ENCODE results near the gene STXBP5L.
"Not testable (repeated sequence)": the region's sequence is repeated elsewhere in the genome, so short reads cannot be mapped to it uniquely, and the experiment has no call there.

The STXBP5L gene

DNA sequence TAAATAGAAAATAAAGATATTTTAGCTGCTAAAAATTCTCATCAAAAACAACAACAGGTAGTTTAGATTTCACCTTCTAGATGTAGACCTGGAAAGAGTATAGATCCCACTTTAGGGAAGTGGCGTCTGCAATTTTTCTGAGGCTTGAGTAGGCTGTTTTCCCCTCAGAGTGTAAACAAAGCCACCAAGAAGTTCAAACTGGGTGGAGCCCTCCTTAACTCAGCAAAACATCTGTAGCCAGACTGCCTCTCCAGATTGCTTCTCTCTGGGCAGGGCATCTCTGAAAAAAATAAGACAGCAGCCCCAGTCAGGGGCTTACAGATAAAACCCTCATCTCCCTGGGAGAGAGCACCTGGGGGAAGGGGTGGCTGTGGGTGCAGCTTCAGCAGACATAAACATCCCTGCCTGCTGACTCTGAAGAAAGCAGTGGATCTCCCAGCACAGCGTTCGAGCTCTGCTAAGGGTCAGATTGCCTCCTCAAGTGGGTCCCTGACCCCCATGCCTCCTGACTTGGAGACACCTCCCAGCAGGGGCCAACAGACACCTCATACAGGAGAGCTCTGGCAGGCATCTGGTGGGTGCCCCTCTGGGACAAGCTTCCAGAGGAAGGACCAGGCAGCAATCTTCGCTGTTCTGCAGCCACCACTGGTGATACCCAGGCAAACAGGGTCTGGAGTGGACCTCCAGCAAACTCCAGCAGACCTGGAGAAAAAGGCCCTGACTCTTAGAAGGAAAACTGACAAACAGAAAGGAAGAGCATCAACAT is 259.6 kb downstream of the STXBP5L start:
- no peaks in the 10 kb centered on the region for H3K4me1 Mint-ChIP-seq
- peaks cover 2% of the 10 kb centered on the region for H3K36me3 Mint-ChIP-seq (ENCODE audit: insufficient read depth)
- H3K27me3 Mint-ChIP-seq, result no peaks in the 10 kb centered on the region
- DNase-seq (ENCODE audit: low spot score in 2 of 2) (no peak), ATAC-seq (replicated peaks; ENCODE audit: extremely low read depth, poor library complexity, severe bottlenecking) (no peak)
- H3K9me3 Mint-ChIP-seq, result peaks cover 24% of the 10 kb centered on the region
- H3K27ac Mint-ChIP-seq (ENCODE audit: low read depth), result no peak overlapping the region
- H3K4me3 Mint-ChIP-seq, result no peak overlapping the region

DNA sequence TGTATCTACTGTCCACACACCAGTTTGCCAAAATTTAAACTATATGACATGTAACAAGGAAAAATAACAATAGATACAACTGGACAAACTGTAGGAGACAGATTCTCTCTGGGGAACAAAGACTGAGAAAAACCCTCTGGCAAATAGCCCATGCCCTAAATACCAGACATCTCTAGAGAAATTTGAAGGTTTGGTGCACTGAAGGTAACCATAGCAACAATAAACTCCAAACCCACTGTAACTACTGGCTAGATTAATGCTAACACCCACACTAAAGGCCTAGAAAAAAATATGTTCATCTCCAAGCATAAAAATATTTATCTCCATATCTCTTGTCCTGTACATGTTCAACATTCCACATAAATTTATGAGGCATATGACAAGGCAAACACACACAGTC is 267.1 kb downstream of the STXBP5L start:
- Mint-ChIP-seq H3K4me1 (no peaks in the 10 kb centered on the region), H3K4me3 (no peak overlapping the region), H3K36me3 (ENCODE audit: insufficient read depth) (no peaks in the 10 kb centered on the region), H3K9me3 (peaks cover 25% of the 10 kb centered on the region), H3K27me3 (no peaks in the 10 kb centered on the region), H3K27ac (ENCODE audit: low read depth) (no peak overlapping the region)
- ATAC-seq (replicated peaks; ENCODE audit: extremely low read depth, poor library complexity, severe bottlenecking) (no peak), DNase-seq (ENCODE audit: low spot score in 2 of 2) (no peak)

DNA sequence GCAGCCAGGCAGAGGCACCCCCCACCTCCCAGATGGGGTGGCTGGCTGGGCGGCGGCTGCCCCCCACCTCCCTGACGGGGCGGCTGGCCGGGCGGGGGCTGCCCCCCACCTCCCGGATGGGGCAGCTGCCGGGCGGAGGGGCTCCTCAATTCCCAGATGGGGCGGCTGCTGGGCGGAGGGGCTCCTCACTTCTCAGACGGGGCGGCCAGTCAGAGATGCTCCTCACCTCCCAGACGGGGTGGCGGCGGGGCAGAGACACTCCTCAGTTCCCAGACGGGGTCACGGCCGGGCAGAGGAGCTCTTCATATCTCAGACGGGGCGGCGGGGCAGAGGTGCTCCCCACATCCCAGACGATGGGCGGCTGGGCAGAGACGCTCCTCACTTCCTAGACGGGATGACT is 282.6 kb downstream of the STXBP5L start:
- not testable (repeated sequence) for H3K4me1 Mint-ChIP-seq; H3K36me3 Mint-ChIP-seq (ENCODE audit: insufficient read depth); H3K4me3 Mint-ChIP-seq; ATAC-seq (replicated peaks; ENCODE audit: extremely low read depth, poor library complexity, severe bottlenecking); DNase-seq (ENCODE audit: low spot score in 2 of 2); H3K27ac Mint-ChIP-seq (ENCODE audit: low read depth); H3K27me3 Mint-ChIP-seq
- H3K9me3 Mint-ChIP-seq, result peaks cover 14% of the 10 kb centered on the region

GRCh38 chr3:121202573-121202972 is 294.6 kb downstream of the STXBP5L start:
- H3K4me3 Mint-ChIP-seq, result no peak overlapping the region
- DNase-seq (ENCODE audit: low spot score in 2 of 2) (no peak), ATAC-seq (replicated peaks; ENCODE audit: extremely low read depth, poor library complexity, severe bottlenecking) (no peak)
- H3K27me3 Mint-ChIP-seq, result no peaks in the 10 kb centered on the region
- no peak overlapping the region for H3K27ac Mint-ChIP-seq (ENCODE audit: low read depth)
- H3K36me3 Mint-ChIP-seq (ENCODE audit: insufficient read depth), result no peaks in the 10 kb centered on the region
- peaks cover 15% of the 10 kb centered on the region for H3K9me3 Mint-ChIP-seq
- no peaks in the 10 kb centered on the region for H3K4me1 Mint-ChIP-seq

- Mint-ChIP-seq H3K4me1 (no peaks in the 10 kb centered on the region), H3K4me3 (no peak overlapping the region), H3K9me3 (no peaks in the 10 kb centered on the region), H3K27me3 (no peaks in the 10 kb centered on the region), H3K27ac (ENCODE audit: low read depth) (no peak overlapping the region), H3K36me3 (ENCODE audit: insufficient read depth) (no peaks in the 10 kb centered on the region)
- no peak for DNase-seq (ENCODE audit: low spot score in 2 of 2)
- no peak for ATAC-seq (replicated peaks; ENCODE audit: extremely low read depth, poor library complexity, severe bottlenecking)
Observed at GRCh38 chr3:121223116-121223515, 315.1 kb downstream of the STXBP5L start.

GRCh38 chr3:121228971-121229370 is 321.0 kb downstream of the STXBP5L start:
- H3K4me3 Mint-ChIP-seq, result no peak overlapping the region
- no peaks in the 10 kb centered on the region for H3K36me3 Mint-ChIP-seq (ENCODE audit: insufficient read depth)
- no peaks in the 10 kb centered on the region for H3K27me3 Mint-ChIP-seq
- DNase-seq (ENCODE audit: low spot score in 2 of 2) (no peak), ATAC-seq (replicated peaks; ENCODE audit: extremely low read depth, poor library complexity, severe bottlenecking) (no peak)
- no peak overlapping the region for H3K27ac Mint-ChIP-seq (ENCODE audit: low read depth)
- no peaks in the 10 kb centered on the region for H3K4me1 Mint-ChIP-seq
- H3K9me3 Mint-ChIP-seq, result no peaks in the 10 kb centered on the region

DNA sequence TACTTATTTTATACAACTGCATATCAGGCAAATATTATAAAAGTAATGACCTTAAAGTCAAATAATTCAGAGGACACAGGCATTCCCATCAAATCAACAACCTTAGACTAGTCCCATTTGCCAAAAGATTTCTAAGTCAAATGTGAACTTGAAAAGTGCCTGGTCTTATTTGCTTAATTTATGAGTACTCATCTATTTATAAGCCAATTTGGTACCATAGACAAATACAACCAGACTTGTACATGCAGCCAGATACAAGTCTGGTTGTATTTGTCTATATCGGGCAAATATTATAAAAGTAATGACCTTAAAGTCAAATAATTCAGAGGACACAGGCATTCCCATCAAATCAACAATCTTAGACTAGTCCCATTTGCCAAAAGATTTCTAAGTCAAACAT is 322.2 kb downstream of the STXBP5L start:
- not testable (repeated sequence) for H3K4me1 Mint-ChIP-seq; H3K4me3 Mint-ChIP-seq; H3K27ac Mint-ChIP-seq (ENCODE audit: low read depth); H3K9me3 Mint-ChIP-seq; DNase-seq (ENCODE audit: low spot score in 2 of 2); ATAC-seq (replicated peaks; ENCODE audit: extremely low read depth, poor library complexity, severe bottlenecking); H3K36me3 Mint-ChIP-seq (ENCODE audit: insufficient read depth); H3K27me3 Mint-ChIP-seq

- no peaks in the 10 kb centered on the region for H3K9me3 Mint-ChIP-seq
- H3K4me3 Mint-ChIP-seq, result no peak overlapping the region
- H3K27me3 Mint-ChIP-seq, result no peaks in the 10 kb centered on the region
- H3K36me3 Mint-ChIP-seq (ENCODE audit: insufficient read depth), result no peaks in the 10 kb centered on the region
- ATAC-seq (replicated peaks; ENCODE audit: extremely low read depth, poor library complexity, severe bottlenecking) (no peak), DNase-seq (ENCODE audit: low spot score in 2 of 2) (no peak)
- H3K4me1 Mint-ChIP-seq, result no peaks in the 10 kb centered on the region
- H3K27ac Mint-ChIP-seq (ENCODE audit: low read depth), result no peak overlapping the region
Observed at GRCh38 chr3:121231872-121232271, 323.9 kb downstream of the STXBP5L start.

GRCh38 chr3:121232309-121233225 is 324.6 kb downstream of the STXBP5L start:
- Mint-ChIP-seq H3K27ac (ENCODE audit: low read depth) (no peak overlapping the region), H3K4me1 (no peaks in the 10 kb centered on the region)
- no peak for ATAC-seq (replicated peaks; ENCODE audit: extremely low read depth, poor library complexity, severe bottlenecking)

GRCh38 chr3:121243208-121243607 is 335.2 kb downstream of the STXBP5L start:
- ATAC-seq (replicated peaks; ENCODE audit: extremely low read depth, poor library complexity, severe bottlenecking) (no peak), DNase-seq (ENCODE audit: low spot score in 2 of 2) (no peak)
- Mint-ChIP-seq H3K27me3 (no peaks in the 10 kb centered on the region), H3K27ac (ENCODE audit: low read depth) (no peak overlapping the region), H3K4me3 (no peak overlapping the region), H3K9me3 (peaks cover 5% of the 10 kb centered on the region), H3K4me1 (no peaks in the 10 kb centered on the region), H3K36me3 (ENCODE audit: insufficient read depth) (peaks cover 2% of the 10 kb centered on the region)

More at GRCh38 chr3:121232309-121233225, 324.6 kb downstream of the STXBP5L start:
- Mint-ChIP-seq H3K27me3 (no peaks in the 10 kb centered on the region), H3K36me3 (ENCODE audit: insufficient read depth) (no peaks in the 10 kb centered on the region), H3K4me3 (no peak overlapping the region), H3K9me3 (no peaks in the 10 kb centered on the region)
- no peak for DNase-seq (ENCODE audit: low spot score in 2 of 2)

DNA sequence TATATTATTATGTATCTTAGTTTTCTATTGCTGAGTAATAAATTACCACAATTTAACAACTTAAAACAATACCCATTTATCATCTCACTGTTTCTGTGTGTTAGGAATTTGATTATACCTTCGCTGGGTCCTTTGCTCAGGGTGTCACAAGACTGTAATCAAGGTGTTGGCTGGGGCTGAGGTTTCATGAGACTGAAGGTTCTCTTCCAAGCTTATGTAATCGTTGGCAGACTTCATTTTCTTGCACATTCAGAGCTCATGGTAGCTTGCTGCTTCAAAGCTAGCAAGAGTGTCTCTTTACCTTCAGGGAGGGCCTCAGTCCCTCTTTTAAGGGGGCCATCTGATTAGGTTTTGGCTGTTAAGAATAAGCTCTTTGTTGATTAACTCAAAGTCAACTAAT is 344.7 kb downstream of the STXBP5L start:
- no peaks in the 10 kb centered on the region for H3K27me3 Mint-ChIP-seq
- no peak overlapping the region for H3K4me3 Mint-ChIP-seq
- H3K27ac Mint-ChIP-seq (ENCODE audit: low read depth), result no peak overlapping the region
- H3K9me3 Mint-ChIP-seq, result no peaks in the 10 kb centered on the region
- no peaks in the 10 kb centered on the region for H3K4me1 Mint-ChIP-seq
- DNase-seq (ENCODE audit: low spot score in 2 of 2) (no peak), ATAC-seq (replicated peaks; ENCODE audit: extremely low read depth, poor library complexity, severe bottlenecking) (no peak)
- H3K36me3 Mint-ChIP-seq (ENCODE audit: insufficient read depth), result no peaks in the 10 kb centered on the region

GRCh38 chr3:121269389-121269788 is 361.4 kb downstream of the STXBP5L start:
- Mint-ChIP-seq H3K4me3 (no peak overlapping the region), H3K36me3 (ENCODE audit: insufficient read depth) (peaks cover 1% of the 10 kb centered on the region), H3K27ac (ENCODE audit: low read depth) (no peak overlapping the region), H3K4me1 (no peaks in the 10 kb centered on the region), H3K9me3 (peaks cover 16% of the 10 kb centered on the region), H3K27me3 (no peaks in the 10 kb centered on the region)
- DNase-seq (ENCODE audit: low spot score in 2 of 2) (no peak), ATAC-seq (replicated peaks; ENCODE audit: extremely low read depth, poor library complexity, severe bottlenecking) (no peak)

GRCh38 chr3:121274411-121274810 is 366.4 kb downstream of the STXBP5L start:
- peaks cover 33% of the 10 kb centered on the region for H3K9me3 Mint-ChIP-seq
- DNase-seq (ENCODE audit: low spot score in 2 of 2), result no peak
- H3K4me1 Mint-ChIP-seq, result no peaks in the 10 kb centered on the region
- no peak overlapping the region for H3K4me3 Mint-ChIP-seq
- no peaks in the 10 kb centered on the region for H3K36me3 Mint-ChIP-seq (ENCODE audit: insufficient read depth)
- no peaks in the 10 kb centered on the region for H3K27me3 Mint-ChIP-seq
- no peak overlapping the region for H3K27ac Mint-ChIP-seq (ENCODE audit: low read depth)
- ATAC-seq (replicated peaks; ENCODE audit: extremely low read depth, poor library complexity, severe bottlenecking), result no peak
